HepG2 (cell line): Measurements from ENCODE around the gene IL4I1. TPM values are rescaled to one million over a fixed set of nuclear protein-coding genes. Genes with fewer than 3 reads are reported as not detected.
A peak's percentile ranks its signal among the peaks of the same experiment; 100 is the strongest.

ENCODE experiments used
- AGO1 ChIP-seq: fragments of 200-400 bp; formaldehyde crosslinking; IDR thresholded peaks from 2 replicates; pipeline ENCODE4 v1.6.1; 2017; ENCODE audit warnings: mild to moderate bottlenecking, low read depth, low read length, moderate library complexity; ENCODE audit not compliant: poor library complexity, severe bottlenecking
- ERF ChIP-seq: IDR thresholded peaks from 2 replicates; pipeline ENCODE4 v1.6.1; 2018; ENCODE audit warnings: missing biosample characterization, missing genetic modification reagents
- MYC ChIP-seq: sonication (generic); formaldehyde crosslinking; IDR thresholded peaks from 2 replicates; pipeline ENCODE4 v1.9.0; 2021; ENCODE audit warnings: missing genetic modification reagents, borderline replicate concordance
- NFIC ChIP-seq: IDR thresholded peaks from 2 replicates; pipeline ENCODE4 v1.6.1; 2012; ENCODE audit warnings: mild to moderate bottlenecking, low read length, inconsistent platforms
- SNAI1 ChIP-seq: sonication (generic); formaldehyde crosslinking; IDR thresholded peaks from 2 replicates; pipeline ENCODE4 v1.5.0; 2020; ENCODE audit warnings: mild to moderate bottlenecking, missing genetic modification reagents, borderline replicate concordance
- ZBTB21 ChIP-seq: sonication (generic); formaldehyde crosslinking; IDR thresholded peaks from 2 replicates; pipeline ENCODE4 v1.4.0; 2020; ENCODE audit warnings: missing genetic modification reagents
- ZIK1 ChIP-seq: sonication (generic); formaldehyde crosslinking; IDR thresholded peaks from 2 replicates; pipeline ENCODE4 v1.5.0; 2020; ENCODE audit warnings: mild to moderate bottlenecking, low read depth, missing genetic modification reagents, borderline replicate concordance
- ZNF318 ChIP-seq: sonication (generic); formaldehyde crosslinking; IDR thresholded peaks from 2 replicates; pipeline ENCODE4 v1.4.0; 2020; ENCODE audit warnings: mild to moderate bottlenecking, missing genetic modification reagents
- ZNF441 ChIP-seq: sonication (generic); formaldehyde crosslinking; IDR thresholded peaks from 2 replicates; pipeline ENCODE4 v1.7.0; 2021; ENCODE audit warnings: missing genetic modification reagents, borderline replicate concordance
- ZNF501 ChIP-seq: sonication (generic); formaldehyde crosslinking; IDR thresholded peaks from 2 replicates; pipeline ENCODE4 v1.5.1; 2020; ENCODE audit warnings: mild to moderate bottlenecking, moderate library complexity, missing genetic modification reagents
- ZNF572 ChIP-seq: sonication (generic); formaldehyde crosslinking; IDR thresholded peaks from 2 replicates; pipeline ENCODE4 v1.5.1; 2020; ENCODE audit warnings: mild to moderate bottlenecking, missing genetic modification reagents
- ZNF746 ChIP-seq: sonication (generic); formaldehyde crosslinking; IDR thresholded peaks from 2 replicates; pipeline ENCODE4 v1.8.0; 2022; ENCODE audit warnings: mild to moderate bottlenecking, missing genetic modification reagents
- ZNF782 ChIP-seq: sonication (generic); formaldehyde crosslinking; IDR thresholded peaks from 2 replicates; pipeline ENCODE4 v1.4.0; 2020; ENCODE audit warnings: missing genetic modification reagents, mild to moderate bottlenecking, borderline replicate concordance
- polyA plus RNA-seq, 8 experiments: library from polyadenylated mRNA; depleted of rRNA in 3 of 8; stranded (reverse) in 7 of 8; unstranded in 1 of 8; fragments of >200 nt; fragmentation: Illumina TruSeq in 4 of 8; extraction: Trizol in 4 of 8; gene quantifications; 2 replicates each; pipeline versions ENCODE4 v1.2.1 to v1.2.3, GENCODE V29; 2011 to 2016; ENCODE audit warnings: low read depth in 4 of 8, missing spikeins in 1 of 8, mixed read lengths in 1 of 8; ENCODE audit not compliant: insufficient read depth in 1 of 8
- total RNA-seq, 5 experiments: library from RNA; depleted of rRNA; stranded (reverse); fragments of >200 nt; fragmentation: Illumina TruSeq; extraction: Trizol; gene quantifications; 2 replicates each; pipeline ENCODE4 v1.2.3, GENCODE V29; 2016; ENCODE audit warnings: low read depth in 1 of 5
- TF ChIP-seq, protein P1 (sequence below): IDR thresholded peaks from 2 replicates; pipeline ENCODE4 v1.6.1; 2012; ENCODE audit warnings: inconsistent platforms
- TF ChIP-seq, protein P2 (sequence below): sonication (generic); formaldehyde crosslinking; IDR thresholded peaks from 2 replicates; pipeline ENCODE4 v1.4.0; 2020; ENCODE audit warnings: missing genetic modification reagents

The IL4I1 gene
- total and polyA plus RNA-seq, 2 of the 13 experiments (the other 11 are each of a cell fraction or from before 2014, with no cell fraction given): not detected

- TF ChIP-seq, protein P1, sequence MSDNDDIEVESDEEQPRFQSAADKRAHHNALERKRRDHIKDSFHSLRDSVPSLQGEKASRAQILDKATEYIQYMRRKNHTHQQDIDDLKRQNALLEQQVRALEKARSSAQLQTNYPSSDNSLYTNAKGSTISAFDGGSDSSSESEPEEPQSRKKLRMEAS: peak; percentile 79
- peak; percentile 82 for TF ChIP-seq ZNF782 (CRISPR knock-in tag)
- peak; percentile 20; the same call in 1 of the 2 replicates for TF ChIP-seq ERF
- TF ChIP-seq AGO1: peak; percentile 89
- TF ChIP-seq ZBTB21: 0 out of 2 replicates have a peak, but pooled peaks have one; percentile 25
- no peak for TF ChIP-seq NFIC
- peak; percentile 31; the same call in 1 of the 2 replicates for TF ChIP-seq ZNF572 (CRISPR knock-in tag)
- 0 out of 2 replicates have a peak, but pooled peaks have one; percentile 54 for TF ChIP-seq ZIK1 (CRISPR knock-in tag)
- TF ChIP-seq SNAI1: 0 out of 2 replicates have a peak, but pooled peaks have one; percentile 61
- TF ChIP-seq MYC (CRISPR knock-in tag): peak; percentile 69; the same call in 1 of the 2 replicates
- peak; percentile 90; the same call in 1 of the 2 replicates for TF ChIP-seq ZNF318
- 0 out of 2 replicates have a peak, but pooled peaks have one; percentile 31 for TF ChIP-seq ZNF746 (CRISPR knock-in tag)
- TF ChIP-seq, protein P2, sequence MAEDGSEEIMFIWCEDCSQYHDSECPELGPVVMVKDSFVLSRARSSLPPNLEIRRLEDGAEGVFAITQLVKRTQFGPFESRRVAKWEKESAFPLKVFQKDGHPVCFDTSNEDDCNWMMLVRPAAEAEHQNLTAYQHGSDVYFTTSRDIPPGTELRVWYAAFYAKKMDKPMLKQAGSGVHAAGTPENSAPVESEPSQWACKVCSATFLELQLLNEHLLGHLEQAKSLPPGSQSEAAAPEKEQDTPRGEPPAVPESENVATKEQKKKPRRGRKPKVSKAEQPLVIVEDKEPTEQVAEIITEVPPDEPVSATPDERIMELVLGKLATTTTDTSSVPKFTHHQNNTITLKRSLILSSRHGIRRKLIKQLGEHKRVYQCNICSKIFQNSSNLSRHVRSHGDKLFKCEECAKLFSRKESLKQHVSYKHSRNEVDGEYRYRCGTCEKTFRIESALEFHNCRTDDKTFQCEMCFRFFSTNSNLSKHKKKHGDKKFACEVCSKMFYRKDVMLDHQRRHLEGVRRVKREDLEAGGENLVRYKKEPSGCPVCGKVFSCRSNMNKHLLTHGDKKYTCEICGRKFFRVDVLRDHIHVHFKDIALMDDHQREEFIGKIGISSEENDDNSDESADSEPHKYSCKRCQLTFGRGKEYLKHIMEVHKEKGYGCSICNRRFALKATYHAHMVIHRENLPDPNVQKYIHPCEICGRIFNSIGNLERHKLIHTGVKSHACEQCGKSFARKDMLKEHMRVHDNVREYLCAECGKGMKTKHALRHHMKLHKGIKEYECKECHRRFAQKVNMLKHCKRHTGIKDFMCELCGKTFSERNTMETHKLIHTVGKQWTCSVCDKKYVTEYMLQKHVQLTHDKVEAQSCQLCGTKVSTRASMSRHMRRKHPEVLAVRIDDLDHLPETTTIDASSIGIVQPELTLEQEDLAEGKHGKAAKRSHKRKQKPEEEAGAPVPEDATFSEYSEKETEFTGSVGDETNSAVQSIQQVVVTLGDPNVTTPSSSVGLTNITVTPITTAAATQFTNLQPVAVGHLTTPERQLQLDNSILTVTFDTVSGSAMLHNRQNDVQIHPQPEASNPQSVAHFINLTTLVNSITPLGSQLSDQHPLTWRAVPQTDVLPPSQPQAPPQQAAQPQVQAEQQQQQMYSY (CRISPR knock-in tag): peak; percentile 65; the same call in 1 of the 2 replicates
- TF ChIP-seq ZNF441 (CRISPR knock-in tag): peak; percentile 47; the same call in 1 of the 2 replicates
- peak; percentile 37 for TF ChIP-seq ZNF501 (CRISPR knock-in tag)
These were observed 27.0 kb downstream of the IL4I1 start (continued) for GRCh38 chr19:49869484-49870308.
